A549 (cell line): ENCODE results near the gene EBF4.

Experiments
- EP300 ChIP-seq, 2 experiments: fragments of >200 bp; sonication (Bioruptor Twin); formaldehyde crosslinking; IDR thresholded peaks; 2 replicates in 1 of 2; 3 replicates in 1 of 2; pipeline ENCODE4 v1.6.1; 2016 to 2017
- HOXA7 ChIP-seq: fragments of 250-450 bp; sonication (Bioruptor Pico); IDR thresholded peaks from 2 replicates; pipeline ENCODE4 v1.5.0; 2020; ENCODE audit warnings: mild to moderate bottlenecking, moderate library complexity
- KDM1A ChIP-seq: fragments of 200-600 bp; sonication (generic); IDR thresholded peaks from 2 replicates; pipeline ENCODE4 v1.6.1; 2016; ENCODE audit warnings: low read depth, mild to moderate bottlenecking
- POLR2A ChIP-seq: IDR thresholded peaks from 2 replicates; pipeline ENCODE4 v1.6.1; 2012; ENCODE audit warnings: mild to moderate bottlenecking, low read length
- POLR2AphosphoS2 ChIP-seq: conservative IDR thresholded peaks from 2 replicates; pipeline ENCODE4 v1.6.1; 2012; ENCODE audit warnings: low read length, improper control_type of control experiment, inconsistent platforms
- RCOR1 ChIP-seq: fragments of 150-350 bp; IDR thresholded peaks from 2 replicates; pipeline ENCODE4 v1.6.1; 2014; ENCODE audit warnings: antibody characterized with exemption, low read length, low read depth
- TF ChIP-seq, protein P1 (sequence below): fragments of >200 bp; sonication (Bioruptor Twin); formaldehyde crosslinking; IDR thresholded peaks from 3 replicates; pipeline ENCODE4 v1.5.1; 2016
- TF ChIP-seq, protein P2 (sequence below): fragments of 250-450 bp; sonication (Bioruptor Pico); IDR thresholded peaks from 2 replicates; pipeline ENCODE4 v1.5.0; 2021; ENCODE audit warnings: mild to moderate bottlenecking, moderate library complexity, borderline replicate concordance
- TF ChIP-seq, protein P3 (sequence below): IDR thresholded peaks from 2 replicates; pipeline ENCODE4 v1.6.1; 2012

DNA sequence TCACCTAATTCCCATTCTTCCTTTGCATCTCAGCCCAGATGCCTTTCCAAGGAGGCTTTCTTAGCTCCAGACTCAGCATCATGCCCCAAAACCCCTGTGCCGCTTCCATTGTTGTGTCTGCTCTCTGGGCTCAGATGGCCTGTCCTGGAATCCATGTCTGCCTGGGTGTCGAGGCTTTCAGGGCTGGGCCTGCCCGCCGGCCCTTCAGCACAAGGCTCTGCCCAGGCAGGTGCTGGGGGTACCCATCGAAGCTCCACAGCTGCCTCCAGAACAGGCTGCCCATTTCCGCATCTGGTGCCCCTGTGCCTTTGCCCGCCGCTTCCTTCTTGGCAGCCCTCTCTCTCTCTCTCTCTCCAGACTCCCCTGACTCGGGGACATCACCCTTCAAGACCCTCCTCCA lies 106.7 kb downstream of the EBF4 start:
- TF ChIP-seq, protein P1, sequence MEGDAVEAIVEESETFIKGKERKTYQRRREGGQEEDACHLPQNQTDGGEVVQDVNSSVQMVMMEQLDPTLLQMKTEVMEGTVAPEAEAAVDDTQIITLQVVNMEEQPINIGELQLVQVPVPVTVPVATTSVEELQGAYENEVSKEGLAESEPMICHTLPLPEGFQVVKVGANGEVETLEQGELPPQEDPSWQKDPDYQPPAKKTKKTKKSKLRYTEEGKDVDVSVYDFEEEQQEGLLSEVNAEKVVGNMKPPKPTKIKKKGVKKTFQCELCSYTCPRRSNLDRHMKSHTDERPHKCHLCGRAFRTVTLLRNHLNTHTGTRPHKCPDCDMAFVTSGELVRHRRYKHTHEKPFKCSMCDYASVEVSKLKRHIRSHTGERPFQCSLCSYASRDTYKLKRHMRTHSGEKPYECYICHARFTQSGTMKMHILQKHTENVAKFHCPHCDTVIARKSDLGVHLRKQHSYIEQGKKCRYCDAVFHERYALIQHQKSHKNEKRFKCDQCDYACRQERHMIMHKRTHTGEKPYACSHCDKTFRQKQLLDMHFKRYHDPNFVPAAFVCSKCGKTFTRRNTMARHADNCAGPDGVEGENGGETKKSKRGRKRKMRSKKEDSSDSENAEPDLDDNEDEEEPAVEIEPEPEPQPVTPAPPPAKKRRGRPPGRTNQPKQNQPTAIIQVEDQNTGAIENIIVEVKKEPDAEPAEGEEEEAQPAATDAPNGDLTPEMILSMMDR = no peak
- TF ChIP-seq, protein P2, sequence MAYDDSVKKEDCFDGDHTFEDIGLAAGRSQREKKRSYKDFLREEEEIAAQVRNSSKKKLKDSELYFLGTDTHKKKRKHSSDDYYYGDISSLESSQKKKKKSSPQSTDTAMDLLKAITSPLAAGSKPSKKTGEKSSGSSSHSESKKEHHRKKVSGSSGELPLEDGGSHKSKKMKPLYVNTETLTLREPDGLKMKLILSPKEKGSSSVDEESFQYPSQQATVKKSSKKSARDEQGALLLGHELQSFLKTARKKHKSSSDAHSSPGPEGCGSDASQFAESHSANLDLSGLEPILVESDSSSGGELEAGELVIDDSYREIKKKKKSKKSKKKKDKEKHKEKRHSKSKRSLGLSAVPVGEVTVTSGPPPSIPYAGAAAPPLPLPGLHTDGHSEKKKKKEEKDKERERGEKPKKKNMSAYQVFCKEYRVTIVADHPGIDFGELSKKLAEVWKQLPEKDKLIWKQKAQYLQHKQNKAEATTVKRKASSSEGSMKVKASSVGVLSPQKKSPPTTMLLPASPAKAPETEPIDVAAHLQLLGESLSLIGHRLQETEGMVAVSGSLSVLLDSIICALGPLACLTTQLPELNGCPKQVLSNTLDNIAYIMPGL (CRISPR knock-in tag) = no peak
- TF ChIP-seq POLR2A = no peak
- TF ChIP-seq POLR2AphosphoS2 = no peak
- no peak for TF ChIP-seq KDM1A
- TF ChIP-seq HOXA7 (CRISPR knock-in tag) = no peak
- TF ChIP-seq, protein P3, sequence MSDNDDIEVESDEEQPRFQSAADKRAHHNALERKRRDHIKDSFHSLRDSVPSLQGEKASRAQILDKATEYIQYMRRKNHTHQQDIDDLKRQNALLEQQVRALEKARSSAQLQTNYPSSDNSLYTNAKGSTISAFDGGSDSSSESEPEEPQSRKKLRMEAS = no peak
- TF ChIP-seq EP300 (IDR thresholded peaks at IDR 0.05) = no peak
- no peak for TF ChIP-seq RCOR1
